KBM-7 (cell line): Measurements from ENCODE around the gene CCNT2.
"Not testable (repeated sequence)": the region's sequence is repeated elsewhere in the genome, so short reads cannot be mapped to it uniquely, and the experiment has no call there.

Source experiments
- DNase-seq: peaks from one replicate; pipeline ENCODE4 v3.0.0-alpha.2; 2015
- in situ Hi-C: fragments of 300-500 bp; cut with MboI; formaldehyde crosslinking; loops from 2 replicates; pipeline ENCODE4 v1.14.3; 2020; ENCODE audit warnings: low sequenced_read_pairs, low pct_unique_long_range_greater_than_20kb, mixed read lengths

Gene CCNT2

GRCh38 chr2:134955744-134956143 is 37.1 kb downstream of the CCNT2 start:
- DNase-seq: no peak
- in situ Hi-C loops: no loop called here

GRCh38 chr2:134957477-134957876 is 38.9 kb downstream of the CCNT2 start:
- in situ Hi-C loops: no loop called here
- no peak for DNase-seq

- DNase-seq, in situ Hi-C loops: not testable (repeated sequence)
These were observed 48.5 kb downstream of the CCNT2 start for GRCh38 chr2:134967166-134967565.

- in situ Hi-C loops: no loop called here
- no peak for DNase-seq
These were observed 54.9 kb downstream of the CCNT2 start for GRCh38 chr2:134973241-134974138.

GRCh38 chr2:134975281-134976009 is 56.8 kb downstream of the CCNT2 start:
- DNase-seq: no peak
- in situ Hi-C loops: no loop called here

GRCh38 chr2:134976074-134976702 is 57.6 kb downstream of the CCNT2 start:
- peak; percentile 90 for DNase-seq
- in situ Hi-C loops: no loop called here

GRCh38 chr2:134977104-134977503 is 58.5 kb downstream of the CCNT2 start:
- DNase-seq, in situ Hi-C loops: not testable (repeated sequence)

GRCh38 chr2:134979221-134979620 is 60.6 kb downstream of the CCNT2 start:
- no peak for DNase-seq
- in situ Hi-C loops: no loop called here

- in situ Hi-C loops: no loop called here
- DNase-seq: no peak
These were observed 62.0 kb downstream of the CCNT2 start for GRCh38 chr2:134980639-134981038.

GRCh38 chr2:134982603-134983002 is 64.0 kb downstream of the CCNT2 start:
- DNase-seq: peak; percentile 32
- in situ Hi-C loops: no loop called here

GRCh38 chr2:134985061-134985460 is 66.4 kb downstream of the CCNT2 start:
- no peak for DNase-seq
- in situ Hi-C loops: no loop called here

GRCh38 chr2:134988994-134989605 is 70.5 kb downstream of the CCNT2 start:
- in situ Hi-C loops: no loop called here
- peak; percentile 43 for DNase-seq

GRCh38 chr2:134999521-134999920 is 80.9 kb downstream of the CCNT2 start:
- DNase-seq: no peak
- in situ Hi-C loops: no loop called here

GRCh38 chr2:135002836-135003235 is 84.2 kb downstream of the CCNT2 start:
- in situ Hi-C loops: no loop called here
- no peak for DNase-seq

- DNase-seq: peak; percentile 79
- in situ Hi-C loops: no loop called here
These were observed 85.6 kb downstream of the CCNT2 start for GRCh38 chr2:135004005-135004746.

GRCh38 chr2:135005753-135006152 is 87.1 kb downstream of the CCNT2 start:
- no peak for DNase-seq
- in situ Hi-C loops: no loop called here
